Sigmoid colon (tissue), 7 donors: Measurements from ENCODE around the gene HNRNPUL1. TPM values are rescaled to one million over a fixed set of nuclear protein-coding genes. Genes with fewer than 3 reads are reported as not detected.

Experiments used
- DNase-seq: peaks from one replicate; pipeline ENCODE4 v3.0.0-alpha.2; 2019
- H3K27ac ChIP-seq, 4 donors: fragments of 200-600 bp; sonication (generic); one replicate each; pipeline ENCODE4 v1.5.1; 2016 to 2019; ENCODE audit warnings: mild to moderate bottlenecking in 1 of 4
- H3K27me3 ChIP-seq, 3 donors: fragments of 200-600 bp; sonication (generic); one replicate each; pipeline ENCODE4 v1.5.1; 2019; ENCODE audit warnings: mild to moderate bottlenecking in 1 of 3
- H3K36me3 ChIP-seq, 4 donors: fragments of 200-600 bp; sonication (generic); one replicate each; pipeline ENCODE4 v1.5.1; 2016 to 2019
- H3K4me1 ChIP-seq, 4 donors: fragments of 200-600 bp; sonication (generic); one replicate each; pipeline ENCODE4 v1.5.1; 2017 to 2019
- H3K4me3 ChIP-seq, 4 donors: fragments of 200-600 bp; sonication (generic); one replicate each; pipeline ENCODE4 v1.5.1; 2017 to 2019; ENCODE audit warnings: mild to moderate bottlenecking in 2 of 4, moderate library complexity in 1 of 4
- H3K9me3 ChIP-seq, 4 donors: fragments of 200-600 bp in 3 of 4; sonication (generic) in 3 of 4; one replicate each; pipeline versions ENCODE4 v1.5.1 to v1.6.1; 2013 to 2019
- CTCF ChIP-seq, 4 experiments: fragments of 450-650 bp in 3 of 4; fragments of 200-600 bp in 1 of 4; IDR thresholded peaks; one replicate each; pipeline ENCODE4 v1.5.1; 2016 to 2019; ENCODE audit warnings: antibody characterized with exemption in 4 of 4, mild to moderate bottlenecking in 3 of 4, moderate library complexity in 2 of 4
- EP300 ChIP-seq, 4 donors: sonication (generic); formaldehyde crosslinking; IDR thresholded peaks; one replicate each; pipeline ENCODE4 v1.6.1; 2017; ENCODE audit warnings: antibody characterized with exemption in 4 of 4
- POLR2A ChIP-seq, 2 donors: fragments of 450-650 bp; IDR thresholded peaks; one replicate each; pipeline ENCODE4 v1.6.1; 2016; ENCODE audit warnings: antibody characterized with exemption in 2 of 2, mild to moderate bottlenecking in 2 of 2, moderate library complexity in 2 of 2
- POLR2AphosphoS5 ChIP-seq, 4 donors: sonication (generic); formaldehyde crosslinking; IDR thresholded peaks; one replicate each; pipeline ENCODE4 v1.6.1; 2017; ENCODE audit warnings: antibody characterized with exemption in 4 of 4
- WGBS, 2 donors: extraction: QIAGEN DNeasy Blood & Tissue Kit; methylation state at CpG; one replicate each; pipeline ENCODE4 v1.1.7; 2013; 5-methylcytosine and 5-hydroxymethylcytosine counted together
- intact Hi-C: fragments of 100-400 bp; cut with DNase I; formaldehyde crosslinking; loops from one replicate; pipeline ENCODE4 v1.15.1; 2023
- polyA plus RNA-seq, 3 donors: library from polyadenylated mRNA; stranded (reverse); fragments of 200-250 nt; gene quantifications; one replicate each; pipeline ENCODE4 v1.2.3, GENCODE V29; 2013
- total RNA-seq, 4 donors: library from RNA; depleted of rRNA; stranded (reverse); fragments of >200 nt; gene quantifications; one replicate each; pipeline ENCODE4 v1.1.0, GENCODE V29; 2016
- donor health status: healthy with polysubstance abuse.
- donor health status: Bipolar disorder and iron deficiency.
- donor health status: healthy.

The HNRNPUL1 gene
- total and polyA plus RNA-seq, 7 donors: 61.9 to 153 (median 129) TPM

- Histone ChIP-seq H3K4me1 (peaks cover 0 to 69% (median 55%) of the 10 kb centered on the region in 4 donors), H3K4me3 (peak overlapping the region in 1 of 4 donors; percentile 1)
These were observed 40.5 kb upstream of the HNRNPUL1 start for GRCh38 chr19:41223431-41224234.

GRCh38 chr19:41224632-41225031 lies 39.5 kb upstream of the HNRNPUL1 start:
- H3K27ac ChIP-seq: peak overlapping the region; percentile 92 to 98 (median 96)
- intact Hi-C loops: no loop called here
- H3K9me3 ChIP-seq: no peaks in the 10 kb centered on the region
- H3K4me1 ChIP-seq: peaks cover 0 to 73% (median 59%) of the 10 kb centered on the region in 4 donors
- H3K27me3 ChIP-seq: no peaks in the 10 kb centered on the region
- no peak for TF ChIP-seq EP300 (IDR thresholded peaks at IDR 0.05)
- TF ChIP-seq CTCF (IDR thresholded peaks at IDR 0.05): no peak
- no peak for TF ChIP-seq POLR2A (IDR thresholded peaks at IDR 0.05)
- no peak for TF ChIP-seq POLR2AphosphoS5 (IDR thresholded peaks at IDR 0.05)
- DNase-seq: no peak
- H3K4me3 ChIP-seq: no peak overlapping the region
- H3K36me3 ChIP-seq: peaks cover 0 to 15% (median 4%) of the 10 kb centered on the region in 4 donors
- WGBS, 2 donors: 91 to 92% methylated on average over 7 of the region's 7 CpGs

More at GRCh38 chr19:41223431-41224234, 40.5 kb upstream of the HNRNPUL1 start:
- Histone ChIP-seq H3K36me3 (peaks cover 0 to 15% (median 4%) of the 10 kb centered on the region in 4 donors), H3K27ac (peak overlapping the region; percentile 92 to 98 (median 96)), H3K27me3 (no peaks in the 10 kb centered on the region), H3K9me3 (no peaks in the 10 kb centered on the region)
- WGBS, 2 donors: 67 to 70% methylated on average over 8 of the region's 8 CpGs
- TF ChIP-seq POLR2AphosphoS5 (IDR thresholded peaks at IDR 0.05) (peak in 1 of 4 donors; percentile 42), CTCF (IDR thresholded peaks at IDR 0.05) (no peak)
- intact Hi-C loops: no loop called here
- DNase-seq: peak; percentile 72

GRCh38 chr19:41225238-41226052 lies 38.7 kb upstream of the HNRNPUL1 start:
- no peaks in the 10 kb centered on the region for H3K9me3 ChIP-seq
- peaks cover 0 to 15% (median 4%) of the 10 kb centered on the region in 4 donors for H3K36me3 ChIP-seq
- 48 to 57% methylated on average over 29 of the region's 29 CpGs for WGBS, 2 donors
- peak overlapping the region; percentile 92 to 98 (median 96) for H3K27ac ChIP-seq
- H3K4me3 ChIP-seq: peak overlapping the region; percentile 37 to 59 (median 52)
- no peaks in the 10 kb centered on the region for H3K27me3 ChIP-seq
- intact Hi-C loops: loop anchor here (2.0 kb wide), 1 partner anchor 35 kb away; no protein-coding TSS in a partner anchor
- DNase-seq: peak; percentile 89
- TF ChIP-seq POLR2A (IDR thresholded peaks at IDR 0.05) (no peak), CTCF (IDR thresholded peaks at IDR 0.05) (no peak), EP300 (IDR thresholded peaks at IDR 0.05) (peak in 2 of 4 donors; percentile 5 to 8), POLR2AphosphoS5 (IDR thresholded peaks at IDR 0.05) (peak in 2 of 4 donors; percentile 13 to 67)
- peaks cover 0 to 76% (median 56%) of the 10 kb centered on the region in 4 donors for H3K4me1 ChIP-seq

GRCh38 chr19:41226053-41226873 lies 37.9 kb upstream of the HNRNPUL1 start:
- H3K9me3 ChIP-seq: no peaks in the 10 kb centered on the region
- peak overlapping the region; percentile 37 to 59 (median 52) for H3K4me3 ChIP-seq
- H3K4me1 ChIP-seq: peaks cover 0 to 68% (median 48%) of the 10 kb centered on the region in 4 donors
- DNase-seq: peak; percentile 90
- H3K27ac ChIP-seq: peak overlapping the region; percentile 92 to 98 (median 96)
- intact Hi-C loops: loop anchor here (2.0 kb wide), 1 partner anchor 35 kb away; no protein-coding TSS in a partner anchor
- no peaks in the 10 kb centered on the region for H3K27me3 ChIP-seq
- H3K36me3 ChIP-seq: peaks cover 0 to 22% (median 4%) of the 10 kb centered on the region in 4 donors
- WGBS, 2 donors: 2 to 4% methylated on average over 67 of the region's 67 CpGs
- peak; percentile 3 to 44 (median 23) for TF ChIP-seq POLR2AphosphoS5 (IDR thresholded peaks at IDR 0.05)
- peak in 1 of 4 experiments; percentile 19 for TF ChIP-seq CTCF (IDR thresholded peaks at IDR 0.05)
- TF ChIP-seq POLR2A (IDR thresholded peaks at IDR 0.05): no peak
- peak in 1 of 4 donors; percentile 27 for TF ChIP-seq EP300 (IDR thresholded peaks at IDR 0.05)
